ENCODE data around the gene SCUBE1. TPM values are rescaled to one million over a fixed set of nuclear protein-coding genes. Genes with fewer than 3 reads are reported as not detected.

SCUBE1 gene
- total RNA-seq, 4 donors from 2014 or later, result 81.3 to 214 (median 141) TPM

DNA sequence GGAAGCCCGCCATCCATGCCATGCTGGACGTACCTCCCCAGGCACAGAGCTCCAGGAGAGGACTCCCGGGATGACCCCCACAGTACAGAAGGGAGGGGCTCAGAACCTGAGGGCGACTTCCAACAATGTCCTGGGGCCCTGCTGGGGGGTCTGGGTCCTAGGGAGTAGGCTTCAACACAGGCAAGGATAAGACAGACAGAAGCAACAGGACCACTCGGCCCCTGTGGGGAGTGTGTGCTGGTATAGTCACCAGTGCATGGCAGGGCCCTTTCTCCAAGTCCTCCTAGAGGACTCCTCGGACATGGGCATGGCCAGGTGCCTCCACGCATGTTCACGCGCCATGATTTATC, 173.1 kb downstream of the SCUBE1 start:
- no peaks in the 10 kb centered on the region for H3K9me3 ChIP-seq
- TF ChIP-seq POLR2A (IDR thresholded peaks at IDR 0.05), result no peak
- TF ChIP-seq EP300 (IDR thresholded peaks at IDR 0.05), result no peak
- TF ChIP-seq, protein P1, sequence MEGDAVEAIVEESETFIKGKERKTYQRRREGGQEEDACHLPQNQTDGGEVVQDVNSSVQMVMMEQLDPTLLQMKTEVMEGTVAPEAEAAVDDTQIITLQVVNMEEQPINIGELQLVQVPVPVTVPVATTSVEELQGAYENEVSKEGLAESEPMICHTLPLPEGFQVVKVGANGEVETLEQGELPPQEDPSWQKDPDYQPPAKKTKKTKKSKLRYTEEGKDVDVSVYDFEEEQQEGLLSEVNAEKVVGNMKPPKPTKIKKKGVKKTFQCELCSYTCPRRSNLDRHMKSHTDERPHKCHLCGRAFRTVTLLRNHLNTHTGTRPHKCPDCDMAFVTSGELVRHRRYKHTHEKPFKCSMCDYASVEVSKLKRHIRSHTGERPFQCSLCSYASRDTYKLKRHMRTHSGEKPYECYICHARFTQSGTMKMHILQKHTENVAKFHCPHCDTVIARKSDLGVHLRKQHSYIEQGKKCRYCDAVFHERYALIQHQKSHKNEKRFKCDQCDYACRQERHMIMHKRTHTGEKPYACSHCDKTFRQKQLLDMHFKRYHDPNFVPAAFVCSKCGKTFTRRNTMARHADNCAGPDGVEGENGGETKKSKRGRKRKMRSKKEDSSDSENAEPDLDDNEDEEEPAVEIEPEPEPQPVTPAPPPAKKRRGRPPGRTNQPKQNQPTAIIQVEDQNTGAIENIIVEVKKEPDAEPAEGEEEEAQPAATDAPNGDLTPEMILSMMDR (IDR thresholded peaks at IDR 0.05), result no peak
- no peaks in the 10 kb centered on the region for H3K27me3 ChIP-seq
- WGBS, 2 donors, result 92 to 96% methylated on average over 9 of the region's 9 CpGs
- DNase-seq (ENCODE audit: low spot score in 2 of 2), result no peak
- no peak overlapping the region for H3K4me3 ChIP-seq
- H3K27ac ChIP-seq, result no peak overlapping the region
- no peaks in the 10 kb centered on the region for H3K4me1 ChIP-seq
- peaks cover 4 to 91% (median 19%) of the 10 kb centered on the region in 3 donors for H3K36me3 ChIP-seq

DNA sequence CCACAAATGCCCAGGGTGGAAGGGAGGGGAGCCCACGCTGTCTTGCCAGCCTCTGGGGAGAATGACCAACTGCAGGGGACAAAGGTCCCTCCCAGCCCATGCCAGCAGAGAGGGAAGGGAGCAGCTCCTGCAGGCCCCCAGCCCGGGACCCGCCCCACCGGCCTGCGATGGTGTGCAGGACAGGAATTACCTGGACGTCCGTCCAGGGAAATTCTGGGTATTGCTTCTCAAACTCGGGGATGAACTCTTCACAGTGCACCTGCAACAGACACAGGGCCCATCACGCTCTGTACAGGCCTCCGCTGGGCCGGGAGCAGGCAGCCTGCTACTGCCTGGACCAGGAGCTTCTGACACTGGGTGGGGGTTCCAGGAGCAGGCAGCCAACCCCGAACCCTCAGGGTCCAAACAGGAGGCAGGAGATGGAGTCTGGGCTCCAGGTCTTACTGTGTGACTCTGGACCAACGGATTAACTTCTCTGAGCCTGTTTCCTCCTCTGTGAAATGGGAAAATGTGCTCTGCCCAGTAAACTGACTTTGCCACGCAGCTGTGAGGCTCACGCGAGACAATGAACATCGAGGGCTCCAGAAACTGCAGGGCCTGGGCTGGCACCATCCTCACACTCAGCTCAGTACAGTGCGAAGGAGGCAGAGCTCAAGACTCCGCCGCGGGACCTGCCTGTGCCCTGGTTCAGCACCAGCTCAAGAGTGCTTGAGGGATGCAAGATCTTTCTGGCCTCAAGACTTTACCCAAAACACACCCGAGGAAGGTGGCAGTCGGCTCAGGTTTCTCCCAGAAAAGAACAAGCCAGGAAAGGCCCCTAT, 173.7 kb downstream of the SCUBE1 start:
- no peaks in the 10 kb centered on the region for H3K9me3 ChIP-seq
- 89 to 96% methylated on average over 15 to 17 of the region's 23 CpGs for WGBS, 2 donors
- H3K27me3 ChIP-seq, result no peaks in the 10 kb centered on the region
- no peak for TF ChIP-seq POLR2A (IDR thresholded peaks at IDR 0.05)
- no peak for TF ChIP-seq EP300 (IDR thresholded peaks at IDR 0.05)
- TF ChIP-seq, protein P1 (IDR thresholded peaks at IDR 0.05), result no peak
- H3K27ac ChIP-seq, result no peak overlapping the region
- DNase-seq (ENCODE audit: low spot score in 2 of 2), result no peak
- peaks cover 4 to 85% (median 16%) of the 10 kb centered on the region in 3 donors for H3K36me3 ChIP-seq
- no peak overlapping the region for H3K4me3 ChIP-seq
- H3K4me1 ChIP-seq, result peaks cover 0 to 4% (median 0%) of the 10 kb centered on the region in 4 donors

DNA sequence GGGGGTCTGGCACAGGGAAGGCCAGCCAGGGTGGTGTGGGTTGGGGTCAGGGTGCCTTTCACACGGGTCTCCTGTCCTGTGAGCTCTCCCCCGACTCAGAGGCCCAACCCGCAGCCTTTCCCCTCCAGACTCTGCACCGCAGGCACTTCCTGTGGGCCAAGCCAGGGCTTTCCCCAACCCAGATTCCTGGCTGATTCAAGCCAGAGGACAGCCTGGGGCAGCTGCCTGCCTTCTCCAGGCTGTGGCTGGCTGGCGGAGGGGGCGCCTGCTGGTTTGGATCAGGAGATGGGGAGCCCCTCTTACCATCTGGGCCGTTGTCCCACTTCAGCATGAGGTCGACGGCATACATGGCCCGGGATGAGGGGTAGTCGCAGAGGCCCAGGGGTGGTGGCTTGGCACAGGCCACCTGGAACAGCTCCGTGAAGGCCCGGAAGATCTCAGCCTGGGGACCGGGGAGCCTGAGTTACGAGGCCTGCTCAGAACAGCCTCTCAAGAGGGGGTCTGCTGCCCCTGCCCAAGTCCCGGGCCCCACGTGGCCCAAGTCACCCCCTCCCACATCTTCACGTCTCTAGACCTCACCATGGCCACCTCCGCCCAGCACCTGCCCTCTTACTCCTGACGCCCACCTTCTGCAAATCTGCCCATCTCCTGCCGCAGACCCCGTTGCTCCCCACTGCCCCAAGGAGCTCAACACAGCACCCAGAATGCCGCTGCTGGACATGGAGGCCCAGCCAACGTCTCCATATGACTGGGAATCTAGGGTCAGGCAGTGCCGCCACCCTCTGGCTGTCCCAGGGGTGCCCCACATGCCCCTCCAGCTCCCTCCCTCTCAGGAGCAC, 174.5 kb downstream of the SCUBE1 start:
- Histone ChIP-seq H3K36me3 (peaks cover 4 to 78% (median 9%) of the 10 kb centered on the region in 3 donors), H3K4me3 (no peak overlapping the region), H3K27ac (no peak overlapping the region), H3K9me3 (no peaks in the 10 kb centered on the region), H3K4me1 (peaks cover 0 to 12% (median 2%) of the 10 kb centered on the region in 4 donors), H3K27me3 (no peaks in the 10 kb centered on the region)
- TF ChIP-seq, protein P1 (IDR thresholded peaks at IDR 0.05), result no peak
- TF ChIP-seq EP300 (IDR thresholded peaks at IDR 0.05) (no peak), POLR2A (IDR thresholded peaks at IDR 0.05) (no peak)
- DNase-seq (ENCODE audit: low spot score in 2 of 2), result no peak
- 80 to 82% methylated on average over 24 to 25 of the region's 25 CpGs for WGBS, 2 donors

DNA sequence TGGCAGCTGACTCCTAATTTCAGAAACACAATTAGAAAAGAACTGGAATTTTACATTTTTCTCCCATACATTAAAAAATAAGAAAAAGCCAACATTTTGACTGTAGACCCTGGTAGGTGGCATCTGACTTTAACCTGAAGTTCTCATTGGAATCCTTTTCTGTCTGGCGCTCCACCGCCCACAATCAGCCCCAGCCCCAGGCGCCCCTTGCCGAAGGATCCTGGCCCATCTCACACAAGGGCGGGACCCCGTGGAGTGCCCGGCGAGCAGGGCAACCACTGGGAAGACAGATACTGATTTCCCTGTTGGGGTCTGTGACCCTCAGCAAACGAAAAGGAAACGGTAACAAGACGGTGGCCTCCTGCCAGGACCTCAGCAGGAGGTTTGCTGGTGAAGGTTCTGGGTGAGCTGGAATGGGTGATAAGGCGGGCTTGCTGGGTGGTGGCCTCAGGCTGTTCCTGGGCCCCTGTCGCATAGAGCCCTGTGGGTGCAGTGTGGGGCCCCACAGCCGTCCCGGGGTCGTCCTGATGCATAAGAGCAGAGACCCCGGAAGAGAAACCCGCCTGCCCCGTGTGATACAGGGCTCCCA, 176.1 kb downstream of the SCUBE1 start:
- H3K4me3 ChIP-seq, result no peak overlapping the region
- no peak for DNase-seq (ENCODE audit: low spot score in 2 of 2)
- no peaks in the 10 kb centered on the region for H3K27me3 ChIP-seq
- TF ChIP-seq, protein P1 (IDR thresholded peaks at IDR 0.05), result no peak
- TF ChIP-seq POLR2A (IDR thresholded peaks at IDR 0.05), result no peak
- no peak for TF ChIP-seq EP300 (IDR thresholded peaks at IDR 0.05)
- H3K27ac ChIP-seq, result no peak overlapping the region
- H3K9me3 ChIP-seq, result no peaks in the 10 kb centered on the region
- WGBS, 2 donors, result 84 to 86% methylated on average over 17 to 19 of the region's 19 CpGs
- H3K4me1 ChIP-seq, result peaks cover 0 to 26% (median 5%) of the 10 kb centered on the region in 4 donors
- peaks cover under 1 to 78% (median 6%) of the 10 kb centered on the region in 3 donors for H3K36me3 ChIP-seq
